ENCODE measurements around the gene CITED2.

DNA sequence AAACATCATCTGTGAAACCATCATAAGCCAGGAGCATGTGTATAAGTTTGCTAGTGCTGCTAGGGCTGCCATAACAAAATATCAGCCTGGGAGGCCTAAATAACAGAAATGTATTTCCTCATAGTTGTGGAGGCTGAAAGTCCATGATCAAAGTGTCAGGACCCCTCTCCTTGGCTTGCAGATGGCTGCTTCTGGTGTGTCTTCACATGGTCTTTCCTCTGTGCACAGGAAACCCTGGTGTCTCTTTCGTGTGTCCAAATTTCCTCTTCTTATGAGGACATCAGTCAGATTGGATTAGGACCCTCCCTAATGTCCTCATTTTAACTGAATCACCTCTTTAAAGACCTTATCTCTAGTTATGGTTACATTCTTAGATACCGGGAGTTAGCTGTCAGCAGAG is 6.2 kb upstream of the CITED2 start:
- no peak for TF ChIP-seq POLR2A (IDR thresholded peaks at IDR 0.05)
- TF ChIP-seq, protein P1, sequence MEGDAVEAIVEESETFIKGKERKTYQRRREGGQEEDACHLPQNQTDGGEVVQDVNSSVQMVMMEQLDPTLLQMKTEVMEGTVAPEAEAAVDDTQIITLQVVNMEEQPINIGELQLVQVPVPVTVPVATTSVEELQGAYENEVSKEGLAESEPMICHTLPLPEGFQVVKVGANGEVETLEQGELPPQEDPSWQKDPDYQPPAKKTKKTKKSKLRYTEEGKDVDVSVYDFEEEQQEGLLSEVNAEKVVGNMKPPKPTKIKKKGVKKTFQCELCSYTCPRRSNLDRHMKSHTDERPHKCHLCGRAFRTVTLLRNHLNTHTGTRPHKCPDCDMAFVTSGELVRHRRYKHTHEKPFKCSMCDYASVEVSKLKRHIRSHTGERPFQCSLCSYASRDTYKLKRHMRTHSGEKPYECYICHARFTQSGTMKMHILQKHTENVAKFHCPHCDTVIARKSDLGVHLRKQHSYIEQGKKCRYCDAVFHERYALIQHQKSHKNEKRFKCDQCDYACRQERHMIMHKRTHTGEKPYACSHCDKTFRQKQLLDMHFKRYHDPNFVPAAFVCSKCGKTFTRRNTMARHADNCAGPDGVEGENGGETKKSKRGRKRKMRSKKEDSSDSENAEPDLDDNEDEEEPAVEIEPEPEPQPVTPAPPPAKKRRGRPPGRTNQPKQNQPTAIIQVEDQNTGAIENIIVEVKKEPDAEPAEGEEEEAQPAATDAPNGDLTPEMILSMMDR (IDR thresholded peaks at IDR 0.05 in 4 of 5, conservative IDR thresholded peaks at IDR 0.05 in 1 of 5): no peak
